H9 (cell line): ENCODE data around the gene LMF1. TPM values are rescaled to one million over a fixed set of nuclear protein-coding genes. Genes with fewer than 3 reads are reported as not detected.

Source experiments
- DNase-seq: peaks from one replicate; pipeline ENCODE4 v3.0.0-alpha.2; 2017
- H2AFZ ChIP-seq: one replicate; pipeline ENCODE4 v1.6.1; 2013; ENCODE audit warnings: mild to moderate bottlenecking, low read length, control low read depth, moderate library complexity
- H2AK5ac ChIP-seq: 2 replicates; pipeline ENCODE4 v1.6.1; 2013; ENCODE audit warnings: low read length, control low read depth, mixed read lengths; ENCODE audit not compliant: insufficient read length
- H2BK120ac ChIP-seq: one replicate; pipeline ENCODE4 v1.6.1; 2013; ENCODE audit warnings: low read depth, mild to moderate bottlenecking, low read length, control low read depth, inconsistent platforms; ENCODE audit not compliant: poor library complexity, severe bottlenecking
- H2BK12ac ChIP-seq: 2 replicates; pipeline ENCODE4 v1.6.1; 2013; ENCODE audit warnings: low read length, control low read depth, mixed read lengths, low read depth; ENCODE audit not compliant: insufficient read length
- H2BK15ac ChIP-seq: 2 replicates; pipeline ENCODE4 v1.6.1; 2013; ENCODE audit warnings: low read depth, low read length, control low read depth
- H2BK20ac ChIP-seq: one replicate; pipeline ENCODE4 v1.6.1; 2013; ENCODE audit warnings: low read depth, mild to moderate bottlenecking, low read length, control low read depth, inconsistent platforms; ENCODE audit not compliant: poor library complexity, severe bottlenecking
- H2BK5ac ChIP-seq: 2 replicates; pipeline ENCODE4 v1.6.1; 2013; ENCODE audit warnings: low read length, control low read depth, mixed read lengths; ENCODE audit not compliant: insufficient read length
- H3K14ac ChIP-seq: 2 replicates; pipeline ENCODE4 v1.6.1; 2013; ENCODE audit warnings: low read length, control low read depth; ENCODE audit not compliant: insufficient read depth
- H3K18ac ChIP-seq: 2 replicates; pipeline ENCODE4 v1.6.1; 2013; ENCODE audit warnings: low read depth, mild to moderate bottlenecking, mixed read lengths, low read length, control low read depth; ENCODE audit not compliant: insufficient read length
- H3K23ac ChIP-seq: 2 replicates; pipeline ENCODE4 v1.6.1; 2013; ENCODE audit warnings: low read length, control low read depth, mixed read lengths, low read depth; ENCODE audit not compliant: insufficient read length
- H3K23me2 ChIP-seq: 2 replicates; pipeline ENCODE4 v1.6.1; 2013; ENCODE audit warnings: low read depth, mild to moderate bottlenecking, mixed read lengths, low read length, control low read depth; ENCODE audit not compliant: insufficient read length, poor library complexity, severe bottlenecking
- H3K27ac ChIP-seq: 2 replicates; pipeline ENCODE4 v1.5.1; 2013; ENCODE audit warnings: low read length, control low read depth, mixed read lengths, low read depth; ENCODE audit not compliant: insufficient read length
- H3K27me3 ChIP-seq: 2 replicates; pipeline ENCODE4 v1.6.1; 2013; ENCODE audit warnings: low read length, control low read depth, inconsistent platforms; ENCODE audit not compliant: insufficient read depth
- H3K4ac ChIP-seq: 2 replicates; pipeline ENCODE4 v1.6.1; 2013; ENCODE audit warnings: low read depth, mild to moderate bottlenecking, control low read depth, inconsistent platforms, low read length, moderate library complexity
- H3K4me1 ChIP-seq: 2 replicates; pipeline ENCODE4 v1.6.1; 2013; ENCODE audit warnings: low read length, control low read depth, inconsistent platforms; ENCODE audit not compliant: insufficient read depth
- H3K4me2 ChIP-seq: 2 replicates; pipeline ENCODE4 v1.6.1; 2013; ENCODE audit warnings: low read length, control low read depth, mixed read lengths; ENCODE audit not compliant: insufficient read length, insufficient read depth
- H3K56ac ChIP-seq: 2 replicates; pipeline ENCODE4 v1.6.1; 2013; ENCODE audit warnings: low read depth, mild to moderate bottlenecking, mixed read lengths, low read length, control low read depth; ENCODE audit not compliant: insufficient read length
- H3K79me1 ChIP-seq: 2 replicates; pipeline ENCODE4 v1.6.1; 2013; ENCODE audit warnings: low read depth, mild to moderate bottlenecking, moderate library complexity, low read length, control low read depth, inconsistent platforms; ENCODE audit not compliant: insufficient read depth, poor library complexity, severe bottlenecking
- H3K79me2 ChIP-seq: 2 replicates; pipeline ENCODE4 v1.6.1; 2013; ENCODE audit warnings: low read length, control low read depth, inconsistent platforms; ENCODE audit not compliant: insufficient read depth
- H3K9ac ChIP-seq: 2 replicates; pipeline ENCODE4 v1.6.1; 2013; ENCODE audit warnings: low read length, control low read depth, mixed read lengths; ENCODE audit not compliant: insufficient read length; ENCODE audit errors: extremely low read depth
- H3K9me3 ChIP-seq: one replicate; pipeline ENCODE4 v1.6.1; 2013; ENCODE audit warnings: low read depth, low read length, inconsistent platforms; ENCODE audit not compliant: control insufficient read depth
- H3T11ph ChIP-seq: one replicate; pipeline ENCODE4 v1.6.1; 2013; ENCODE audit warnings: mild to moderate bottlenecking, low read length, control low read depth, inconsistent platforms
- H4K20me1 ChIP-seq: one replicate; pipeline ENCODE4 v1.6.1; 2013; ENCODE audit not compliant: control insufficient read depth, insufficient read length, insufficient read depth
- H4K5ac ChIP-seq: 2 replicates; pipeline ENCODE4 v1.6.1; 2013; ENCODE audit warnings: low read depth, mild to moderate bottlenecking, mixed read lengths, low read length, control low read depth; ENCODE audit not compliant: insufficient read length
- H4K8ac ChIP-seq: replicated peaks from 2 replicates; pipeline ENCODE4 v1.6.1; 2013; ENCODE audit warnings: low read length, control low read depth, mixed read lengths, low read depth; ENCODE audit not compliant: insufficient read length
- H4K91ac ChIP-seq: 2 replicates; pipeline ENCODE4 v1.6.1; 2013; ENCODE audit warnings: low read depth, mild to moderate bottlenecking, moderate library complexity, mixed read lengths, low read length, control low read depth; ENCODE audit not compliant: insufficient read length
- H3K27ac Mint-ChIP-seq, 3 experiments: 2 replicates in 2 of 3; 3 replicates in 1 of 3; pipeline ENCODE4 v1.8.0; 2020 to 2021; ENCODE audit warnings: mixed read lengths in 3 of 3, mild to moderate bottlenecking in 1 of 3, moderate library complexity in 1 of 3
- H3K27me3 Mint-ChIP-seq: 2 replicates; pipeline ENCODE4 v1.8.0; 2021; ENCODE audit warnings: low read depth, mild to moderate bottlenecking, moderate library complexity, mixed read lengths
- H3K36me3 Mint-ChIP-seq, 3 experiments: 2 replicates in 2 of 3; 3 replicates in 1 of 3; pipeline ENCODE4 v1.8.0; 2020 to 2021; ENCODE audit warnings: low read depth in 3 of 3, mixed read lengths in 3 of 3; ENCODE audit not compliant: insufficient read depth in 1 of 3
- H3K4me1 Mint-ChIP-seq, 2 experiments: 2 replicates each; pipeline ENCODE4 v1.8.0; 2020; ENCODE audit warnings: mixed read lengths in 2 of 2
- H3K4me3 Mint-ChIP-seq, 2 experiments: 2 replicates in 1 of 2; 3 replicates in 1 of 2; pipeline ENCODE4 v1.8.0; 2020 to 2021; ENCODE audit warnings: mild to moderate bottlenecking in 2 of 2, mixed read lengths in 2 of 2, moderate library complexity in 1 of 2
- H3K9me3 Mint-ChIP-seq, 2 experiments: 2 replicates in 1 of 2; 3 replicates in 1 of 2; pipeline ENCODE4 v1.8.0; 2020; ENCODE audit warnings: mild to moderate bottlenecking in 2 of 2, mixed read lengths in 2 of 2, moderate library complexity in 1 of 2
- WGBS: extraction: QIAGEN DNeasy Blood & Tissue Kit; methylation state at CpG from one replicate; pipeline ENCODE4 v1.1.7; 2013; ENCODE audit warnings: missing lambda C conversion rate, low lambda C conversion rate, mixed read lengths; ENCODE audit not compliant: insufficient read length; ENCODE audit errors: extremely low coverage; 5-methylcytosine and 5-hydroxymethylcytosine counted together
- total RNA-seq: library from RNA; stranded (reverse); gene quantifications from 2 replicates; pipeline ENCODE4 v1.2.1, GENCODE V29; 2021
- TF ChIP-seq, protein P1 (sequence below): fragments of 200-600 bp; sonication (generic); conservative IDR thresholded peaks from 3 replicates; pipeline ENCODE4 v1.8.0; 2021; ENCODE audit warnings: antibody characterized with exemption, mild to moderate bottlenecking

Gene LMF1
- total RNA-seq, 1 experiment from 2014 or later, result 7.1 TPM

DNA sequence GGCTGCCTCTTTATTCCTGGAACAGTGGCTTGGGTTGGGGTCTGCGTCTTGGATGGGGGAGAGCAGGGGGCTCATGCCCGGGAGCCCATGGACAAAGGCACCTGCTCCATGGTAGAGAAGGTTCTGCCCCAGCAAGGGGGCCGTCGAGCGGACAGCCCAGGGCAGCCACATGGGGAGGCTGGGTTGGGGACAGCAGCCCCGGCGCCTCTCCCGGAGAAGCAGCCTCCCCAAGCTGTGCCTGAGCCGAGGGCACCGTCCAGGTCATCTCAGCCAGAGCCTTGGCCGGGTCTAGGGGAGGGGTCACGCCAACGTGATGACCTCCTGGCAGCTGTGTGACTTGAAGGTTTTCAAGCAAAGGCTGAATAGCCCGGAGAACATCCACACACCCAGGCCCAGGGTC, 137.4 kb downstream of the LMF1 start:
- no peak overlapping the region for H2BK20ac ChIP-seq
- H3K27me3 ChIP-seq, result no peaks in the 10 kb centered on the region
- no peaks in the 10 kb centered on the region for H4K20me1 ChIP-seq
- H3K79me2 ChIP-seq, result no peaks in the 10 kb centered on the region
- no peaks in the 10 kb centered on the region for H3K79me1 ChIP-seq
- no peak overlapping the region for H3K27ac ChIP-seq
- Mint-ChIP-seq H3K9me3 (peaks cover 23 to 24% of the 10 kb centered on the region in 2 experiments), H3K4me1 (no peaks in the 10 kb centered on the region), H3K27me3 (peaks cover 27% of the 10 kb centered on the region), H3K27ac (no peak overlapping the region), H3K36me3 (peaks cover 0 to 13% (median 4%) of the 10 kb centered on the region in 3 experiments; a peak in 5 of 7 replicates), H3K4me3 (no peak overlapping the region)
- no peak overlapping the region for H3K4ac ChIP-seq
- DNase-seq, result no peak
- H3K23me2 ChIP-seq, result no peaks in the 10 kb centered on the region
- H3K4me1 ChIP-seq, result no peaks in the 10 kb centered on the region
- H3K56ac ChIP-seq, result no peak overlapping the region
- H2AK5ac ChIP-seq, result no peak overlapping the region
- H2BK120ac ChIP-seq, result no peak overlapping the region
- TF ChIP-seq, protein P1, sequence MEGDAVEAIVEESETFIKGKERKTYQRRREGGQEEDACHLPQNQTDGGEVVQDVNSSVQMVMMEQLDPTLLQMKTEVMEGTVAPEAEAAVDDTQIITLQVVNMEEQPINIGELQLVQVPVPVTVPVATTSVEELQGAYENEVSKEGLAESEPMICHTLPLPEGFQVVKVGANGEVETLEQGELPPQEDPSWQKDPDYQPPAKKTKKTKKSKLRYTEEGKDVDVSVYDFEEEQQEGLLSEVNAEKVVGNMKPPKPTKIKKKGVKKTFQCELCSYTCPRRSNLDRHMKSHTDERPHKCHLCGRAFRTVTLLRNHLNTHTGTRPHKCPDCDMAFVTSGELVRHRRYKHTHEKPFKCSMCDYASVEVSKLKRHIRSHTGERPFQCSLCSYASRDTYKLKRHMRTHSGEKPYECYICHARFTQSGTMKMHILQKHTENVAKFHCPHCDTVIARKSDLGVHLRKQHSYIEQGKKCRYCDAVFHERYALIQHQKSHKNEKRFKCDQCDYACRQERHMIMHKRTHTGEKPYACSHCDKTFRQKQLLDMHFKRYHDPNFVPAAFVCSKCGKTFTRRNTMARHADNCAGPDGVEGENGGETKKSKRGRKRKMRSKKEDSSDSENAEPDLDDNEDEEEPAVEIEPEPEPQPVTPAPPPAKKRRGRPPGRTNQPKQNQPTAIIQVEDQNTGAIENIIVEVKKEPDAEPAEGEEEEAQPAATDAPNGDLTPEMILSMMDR, result no peak
- H3K23ac ChIP-seq, result no peak overlapping the region
- H2AFZ ChIP-seq, result no peak overlapping the region
- H2BK15ac ChIP-seq, result no peak overlapping the region
- H3K14ac ChIP-seq, result no peak overlapping the region
- no peak overlapping the region for H4K5ac ChIP-seq
- no peak overlapping the region for H3K18ac ChIP-seq
- no peak overlapping the region for H4K91ac ChIP-seq
- no peak overlapping the region for H2BK5ac ChIP-seq
- no peaks in the 10 kb centered on the region for H3K9me3 ChIP-seq
- H2BK12ac ChIP-seq, result no peak overlapping the region
- no peak overlapping the region for H4K8ac ChIP-seq
- no CpG with 5 or more reads among the region's 14 CpGs for WGBS
- no peak overlapping the region for H3T11ph ChIP-seq
- no peak overlapping the region for H3K4me2 ChIP-seq
- no peak overlapping the region for H3K9ac ChIP-seq
